WTC11 (cell line): ENCODE data around the gene COL4A1. TPM values are rescaled to one million over a fixed set of nuclear protein-coding genes. Genes with fewer than 3 reads are reported as not detected.
A peak's percentile ranks its signal among the peaks of the same experiment; 100 is the strongest.

ENCODE experiments used
- ATAC-seq: fragments of 200-7000 bp; cut with Tn5 transposase; 2 replicates; pipeline ENCODE4 v1.10.0; 2021; ENCODE audit warnings: mild to moderate bottlenecking, moderate library complexity
- CTCF ChIA-PET: fragments of 300-600 bp; sonication (Branson Sonifier 250); formaldehyde crosslinking; loops from one replicate; lab custom pipeline; 2021; ENCODE audit warnings: antibody characterized with exemption; lab: Charles Lee
- POLR2A ChIA-PET: fragments of 350-600 bp; sonication (Branson Sonifier 250); formaldehyde crosslinking; loops from one replicate; lab custom pipeline; 2021; ENCODE audit warnings: antibody characterized with exemption; lab: Charles Lee
- DNase-seq: peaks from one replicate; pipeline ENCODE4 v3.0.0; 2021; ENCODE audit warnings: low spot score
- H3K27ac Mint-ChIP-seq: 2 replicates; pipeline ENCODE4 v1.8.0; 2021; ENCODE audit warnings: mixed read lengths
- H3K27me3 Mint-ChIP-seq: 2 replicates; pipeline ENCODE4 v1.8.0; 2021; ENCODE audit warnings: low read depth, mild to moderate bottlenecking, moderate library complexity, mixed read lengths
- H3K36me3 Mint-ChIP-seq: 2 replicates; pipeline ENCODE4 v1.8.0; 2021; ENCODE audit warnings: mixed read lengths
- H3K4me1 Mint-ChIP-seq: 2 replicates; pipeline ENCODE4 v1.8.0; 2022; ENCODE audit warnings: mixed read lengths
- H3K4me3 Mint-ChIP-seq: 2 replicates; pipeline ENCODE4 v1.8.0; 2021; ENCODE audit warnings: mild to moderate bottlenecking, moderate library complexity, mixed read lengths
- H3K9me3 Mint-ChIP-seq: 2 replicates; pipeline ENCODE4 v1.8.0; 2021; ENCODE audit warnings: mixed read lengths
- ATF6 ChIP-seq: sonication (generic); formaldehyde crosslinking; IDR thresholded peaks from 2 replicates; pipeline ENCODE4 v1.8.1; 2023; ENCODE audit warnings: mild to moderate bottlenecking, missing genetic modification reagents
- CTCF ChIP-seq: fragments of 200-600 bp; IDR thresholded peaks from 2 replicates; pipeline ENCODE4 v1.8.0; 2022; ENCODE audit warnings: antibody characterized with exemption
- E2F1 ChIP-seq: sonication (generic); formaldehyde crosslinking; IDR thresholded peaks from 2 replicates; pipeline ENCODE4 v1.8.0; 2022; ENCODE audit warnings: mild to moderate bottlenecking, missing genetic modification reagents
- GABPB1 ChIP-seq: sonication (generic); formaldehyde crosslinking; IDR thresholded peaks from 2 replicates; pipeline ENCODE4 v1.8.1; 2023; ENCODE audit warnings: mild to moderate bottlenecking, missing genetic modification reagents
- JAZF1 ChIP-seq: fragments of 250-450 bp; sonication (Bioruptor Pico); IDR thresholded peaks from 2 replicates; pipeline ENCODE4 v1.9.0; 2021; ENCODE audit warnings: moderate library complexity, mild to moderate bottlenecking, inconsistent platforms
- MLX ChIP-seq: sonication (generic); formaldehyde crosslinking; IDR thresholded peaks from 2 replicates; pipeline ENCODE4 v1.8.1; 2023; ENCODE audit warnings: mild to moderate bottlenecking, missing genetic modification reagents, moderate library complexity
- NR1H2 ChIP-seq: sonication (generic); formaldehyde crosslinking; IDR thresholded peaks from 2 replicates; pipeline ENCODE4 v1.9.0; 2021; ENCODE audit warnings: mild to moderate bottlenecking, moderate library complexity, missing genetic modification reagents
- NR3C1 ChIP-seq: sonication (generic); formaldehyde crosslinking; conservative IDR thresholded peaks from 2 replicates; pipeline ENCODE4 v1.8.1; 2023; ENCODE audit warnings: low read depth, mild to moderate bottlenecking, missing genetic modification reagents
- PRDM15 ChIP-seq: sonication (generic); formaldehyde crosslinking; IDR thresholded peaks from 2 replicates; pipeline ENCODE4 v1.8.0; 2022; ENCODE audit warnings: missing genetic modification reagents
- SOX15 ChIP-seq: fragments of 250-450 bp; sonication (Bioruptor Pico); IDR thresholded peaks from 2 replicates; pipeline ENCODE4 v1.9.0; 2021; ENCODE audit warnings: mild to moderate bottlenecking
- TCF7 ChIP-seq: sonication (generic); formaldehyde crosslinking; IDR thresholded peaks from 2 replicates; pipeline ENCODE4 v1.8.0; 2022; ENCODE audit warnings: mild to moderate bottlenecking, low read depth, missing genetic modification reagents, moderate library complexity
- TEAD1 ChIP-seq: sonication (generic); formaldehyde crosslinking; IDR thresholded peaks from 2 replicates; pipeline ENCODE4 v1.8.0; 2022; ENCODE audit warnings: mild to moderate bottlenecking, missing genetic modification reagents
- USF1 ChIP-seq: sonication (generic); formaldehyde crosslinking; IDR thresholded peaks from 2 replicates; pipeline ENCODE4 v1.8.0; 2022; ENCODE audit warnings: mild to moderate bottlenecking, missing genetic modification reagents
- USF2 ChIP-seq: sonication (generic); formaldehyde crosslinking; IDR thresholded peaks from 2 replicates; pipeline ENCODE4 v1.8.1; 2023; ENCODE audit warnings: mild to moderate bottlenecking, missing genetic modification reagents, moderate library complexity
- ZNF138 ChIP-seq: sonication (generic); formaldehyde crosslinking; conservative IDR thresholded peaks from 2 replicates; pipeline ENCODE4 v1.8.1; 2022; ENCODE audit warnings: mild to moderate bottlenecking, moderate library complexity, missing genetic modification reagents
- ZNF263 ChIP-seq: sonication (generic); formaldehyde crosslinking; IDR thresholded peaks from 2 replicates; pipeline ENCODE4 v1.8.1; 2022; ENCODE audit warnings: low read depth, mild to moderate bottlenecking, moderate library complexity, missing genetic modification reagents
- ZNF396 ChIP-seq: fragments of 250-450 bp; sonication (Bioruptor Pico); IDR thresholded peaks from 2 replicates; pipeline ENCODE4 v1.8.0; 2021; ENCODE audit warnings: mild to moderate bottlenecking, moderate library complexity, borderline replicate concordance
- ZNF423 ChIP-seq: fragments of 250-450 bp; sonication (Bioruptor Pico); IDR thresholded peaks from 2 replicates; pipeline ENCODE4 v2.1.2; 2022; ENCODE audit warnings: mild to moderate bottlenecking, moderate library complexity
- total RNA-seq: library from RNA; stranded (reverse); gene quantifications from 3 replicates; pipeline ENCODE4 v1.2.3, GENCODE V29; 2021

The COL4A1 gene
- total RNA-seq, 1 experiment from 2014 or later: 89.6 TPM

GRCh38 chr13:110227864-110228643 lies 78.9 kb downstream of the COL4A1 start:
- Mint-ChIP-seq H3K4me1 (peaks cover 20% of the 10 kb centered on the region), H3K9me3 (no peaks in the 10 kb centered on the region), H3K4me3 (no peak overlapping the region), H3K27ac (no peak overlapping the region; the same call in 1 of the 2 replicates), H3K27me3 (no peaks in the 10 kb centered on the region), H3K36me3 (no peaks in the 10 kb centered on the region)
- DNase-seq (no peak), ATAC-seq (no peak)
- peak; percentile 36; the same call in 1 of the 2 replicates for TF ChIP-seq USF2 (CRISPR knock-in tag)
- no peak for TF ChIP-seq E2F1
- no peak for TF ChIP-seq ZNF263
- TF ChIP-seq ZNF396 (CRISPR knock-in tag): no peak
- ChIA-PET POLR2A (no interaction called here), CTCF (interaction anchor here (1.0 to 2.0 kb wide), 5 partner anchors 19 to 183 kb away, joined by 4 to 12 read pairs (median 4); no protein-coding TSS in a partner anchor)

- no peak for TF ChIP-seq GABPB1
- no peak for TF ChIP-seq MLX
- no peak for TF ChIP-seq ATF6 (CRISPR knock-in tag)
- TF ChIP-seq TCF7 (CRISPR knock-in tag): no peak
- TF ChIP-seq NR3C1: no peak
- CTCF ChIA-PET: interaction anchor here (1.0 to 2.0 kb wide), 3 partner anchors 20 to 183 kb away, joined by 4 to 12 read pairs (median 4); no protein-coding TSS in a partner anchor
- POLR2A ChIA-PET: no interaction called here
- H3K4me3 Mint-ChIP-seq: no peak overlapping the region
- no peaks in the 10 kb centered on the region for H3K36me3 Mint-ChIP-seq
- peaks cover 20% of the 10 kb centered on the region for H3K4me1 Mint-ChIP-seq
- no peaks in the 10 kb centered on the region for H3K9me3 Mint-ChIP-seq
- no peaks in the 10 kb centered on the region for H3K27me3 Mint-ChIP-seq
- DNase-seq (no peak), ATAC-seq (no peak)
- no peak overlapping the region for H3K27ac Mint-ChIP-seq
Observed at GRCh38 chr13:110227416-110227815, 79.5 kb downstream of the COL4A1 start.

GRCh38 chr13:110225609-110226574 lies 81.1 kb downstream of the COL4A1 start:
- POLR2A ChIA-PET: no interaction called here
- H3K36me3 Mint-ChIP-seq: no peaks in the 10 kb centered on the region
- CTCF ChIA-PET: no interaction called here
- DNase-seq (no peak), ATAC-seq (no peak)
- H3K9me3 Mint-ChIP-seq: no peaks in the 10 kb centered on the region
- no peaks in the 10 kb centered on the region for H3K27me3 Mint-ChIP-seq
- H3K27ac Mint-ChIP-seq: no peak overlapping the region; the same call in 1 of the 2 replicates
- peaks cover 20% of the 10 kb centered on the region for H3K4me1 Mint-ChIP-seq
- no peak overlapping the region for H3K4me3 Mint-ChIP-seq
- TF ChIP-seq TEAD1 (CRISPR knock-in tag) (no peak), USF1 (CRISPR knock-in tag) (no peak), ZNF138 (CRISPR knock-in tag) (no peak), ZNF423 (CRISPR knock-in tag) (no peak), ZNF396 (CRISPR knock-in tag) (no peak), PRDM15 (CRISPR knock-in tag) (no peak), SOX15 (no peak), JAZF1 (CRISPR knock-in tag) (no peak), NR1H2 (CRISPR knock-in tag) (no peak), CTCF (no peak)
